Hypothalamus (tissue), 51 donors: ENCODE measurements around the gene C1D.

ENCODE experiments used
- DNase-seq, 51 donors: peaks; one replicate each; lab custom pipeline; 2025; lab: John Stamatoyannopoulos, UW

C1D gene, protein sequence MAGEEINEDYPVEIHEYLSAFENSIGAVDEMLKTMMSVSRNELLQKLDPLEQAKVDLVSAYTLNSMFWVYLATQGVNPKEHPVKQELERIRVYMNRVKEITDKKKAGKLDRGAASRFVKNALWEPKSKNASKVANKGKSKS

DNA sequence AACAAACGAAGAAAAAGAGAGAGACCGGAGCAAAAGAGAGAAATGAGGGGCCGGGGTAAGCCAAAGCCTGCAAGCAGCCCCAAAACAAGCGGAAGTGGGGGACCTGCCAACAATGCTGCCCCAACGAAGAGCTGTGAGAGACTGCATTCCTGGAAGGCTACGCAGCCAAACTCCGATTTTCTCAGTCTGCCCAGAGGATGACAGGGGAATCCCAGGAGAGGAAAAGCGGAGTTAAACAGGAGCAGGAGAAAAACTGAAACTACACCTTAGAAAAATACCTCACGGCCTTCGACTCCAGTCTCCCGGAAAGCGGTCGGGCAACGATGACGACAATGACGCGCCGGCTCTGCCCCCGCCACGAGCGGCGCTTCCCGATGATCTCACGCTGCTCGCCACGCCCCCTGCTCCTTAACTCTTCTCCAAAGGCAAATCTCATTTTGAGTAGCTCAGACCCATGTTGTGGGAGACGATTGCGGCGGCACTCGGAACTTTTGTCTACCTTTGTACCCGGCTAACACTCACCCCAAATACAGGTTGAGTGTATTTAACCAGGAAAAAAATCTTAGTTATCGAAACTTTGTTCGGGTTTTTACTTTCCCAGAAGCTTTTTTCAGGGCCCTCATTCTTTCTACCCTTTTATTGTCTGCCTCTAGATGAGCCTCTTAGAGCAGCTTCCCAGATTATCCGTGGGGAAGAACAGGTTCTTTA lies at the start of gene C1D:
Gene C1D, minus strand, starts transcription at position 325 of the 708 bp plus-strand sequence. CDS start 15,694 bp downstream, outside the sequence.
- DNase-seq, result peak; percentile 45 to 93 (median 84)

DNA sequence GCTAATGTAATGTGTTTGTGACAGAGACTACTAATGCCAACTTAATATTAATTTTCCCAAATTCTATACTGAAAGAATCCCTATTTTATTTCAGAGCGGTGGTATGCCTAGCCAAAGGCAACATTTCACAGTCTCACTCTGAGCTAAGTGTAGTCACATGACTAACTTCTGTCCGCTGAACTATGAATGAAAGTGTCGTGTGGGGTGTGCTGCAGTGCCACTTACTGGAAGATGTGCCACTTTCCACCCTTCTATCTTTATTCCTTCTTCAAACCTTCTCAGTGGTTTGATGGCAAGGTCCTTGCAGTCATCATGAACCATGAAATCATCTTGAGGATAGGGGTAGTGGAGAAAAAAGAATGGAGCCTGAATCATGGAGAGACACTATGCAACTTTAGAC lies 47.3 kb upstream of the C1D start:
- no peak for DNase-seq

DNA sequence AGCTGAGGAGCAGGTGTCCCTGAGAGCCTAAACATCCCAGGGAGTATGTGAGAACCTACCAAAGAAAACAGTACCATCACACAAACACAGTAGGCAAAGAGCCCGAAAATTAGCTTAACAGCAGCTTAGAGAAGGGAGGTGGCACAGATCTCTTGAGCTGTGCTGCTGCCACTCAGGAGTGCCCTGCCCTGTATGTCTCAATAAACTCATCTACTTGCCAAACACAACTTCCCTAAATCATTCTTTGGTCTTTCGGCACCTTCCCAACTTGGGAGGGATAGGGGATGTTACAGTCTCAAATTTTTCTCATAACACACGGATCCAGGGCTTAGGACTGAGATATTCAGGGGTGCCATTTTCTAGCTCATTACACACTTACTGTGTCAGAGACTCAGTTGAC lies 45.3 kb upstream of the C1D start:
- no peak for DNase-seq

DNA sequence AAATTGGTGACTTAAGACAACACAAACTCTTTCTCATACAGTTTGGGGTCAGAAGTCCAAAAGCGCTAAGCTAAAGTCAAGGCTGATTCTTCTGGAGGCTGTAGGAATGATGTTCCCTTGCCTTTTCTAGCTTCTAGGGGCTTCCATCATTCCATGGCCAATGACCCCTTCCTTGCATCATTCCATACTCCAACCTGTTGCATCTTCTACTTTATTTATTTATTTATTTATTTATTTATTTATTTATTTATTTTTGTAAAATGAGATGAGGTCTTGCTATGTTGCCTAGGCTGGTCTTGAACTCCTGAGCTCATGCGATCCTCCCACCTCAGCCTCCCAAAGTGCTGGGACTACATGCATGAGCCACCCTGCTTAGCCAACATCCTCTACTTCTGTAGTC lies 44.7 kb upstream of the C1D start:
- no peak for DNase-seq

DNA sequence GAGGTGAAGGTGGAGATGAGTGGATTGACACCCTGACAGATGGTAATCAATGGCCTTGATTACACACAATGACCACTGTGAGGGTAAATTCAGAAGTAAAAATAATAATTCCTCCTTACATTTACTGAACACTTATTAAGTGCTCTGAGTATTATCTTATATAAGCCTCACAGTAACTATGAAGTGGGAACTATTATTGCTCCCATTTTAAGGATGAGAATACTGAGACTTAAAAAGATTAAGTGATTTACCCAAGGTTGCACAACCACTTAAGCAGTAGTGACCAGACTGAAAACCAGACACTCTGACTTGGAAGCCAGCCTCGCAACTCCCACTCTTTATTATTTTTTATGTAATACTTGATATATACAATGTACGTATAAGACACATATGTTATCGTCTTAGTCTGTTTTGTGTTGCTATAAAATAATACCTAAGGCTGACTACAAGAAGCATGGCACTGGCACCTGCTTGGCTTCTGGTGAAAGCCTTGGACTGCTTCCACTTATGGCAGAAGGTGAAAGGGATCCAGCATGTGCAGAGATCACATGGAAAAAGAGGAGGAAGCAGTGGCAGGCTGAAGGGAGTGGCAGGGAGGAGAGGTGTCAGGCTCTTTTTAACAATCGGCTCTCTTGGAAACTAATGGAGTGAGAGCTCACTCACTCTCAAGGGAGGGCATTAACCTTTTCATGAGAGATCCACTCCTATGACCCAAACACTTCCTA lies 41.5 kb upstream of the C1D start:
- no peak for DNase-seq

DNA sequence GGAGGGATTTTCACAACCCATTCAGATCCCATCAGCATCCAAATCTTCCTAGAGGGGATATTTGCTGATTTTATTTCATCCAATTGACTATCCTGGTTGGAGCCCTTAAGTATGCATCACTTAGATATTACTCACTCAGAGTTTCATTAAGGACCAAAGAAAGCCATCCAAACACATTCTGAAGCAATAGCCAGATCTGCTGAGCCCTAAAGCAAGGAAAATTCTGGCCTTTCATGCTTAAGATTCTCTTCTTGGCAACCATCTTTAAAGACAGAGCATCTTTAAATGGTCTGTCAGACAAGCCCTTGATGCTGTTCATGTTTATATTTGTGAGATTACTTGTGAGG lies 40.9 kb upstream of the C1D start:
- DNase-seq, result no peak

DNA sequence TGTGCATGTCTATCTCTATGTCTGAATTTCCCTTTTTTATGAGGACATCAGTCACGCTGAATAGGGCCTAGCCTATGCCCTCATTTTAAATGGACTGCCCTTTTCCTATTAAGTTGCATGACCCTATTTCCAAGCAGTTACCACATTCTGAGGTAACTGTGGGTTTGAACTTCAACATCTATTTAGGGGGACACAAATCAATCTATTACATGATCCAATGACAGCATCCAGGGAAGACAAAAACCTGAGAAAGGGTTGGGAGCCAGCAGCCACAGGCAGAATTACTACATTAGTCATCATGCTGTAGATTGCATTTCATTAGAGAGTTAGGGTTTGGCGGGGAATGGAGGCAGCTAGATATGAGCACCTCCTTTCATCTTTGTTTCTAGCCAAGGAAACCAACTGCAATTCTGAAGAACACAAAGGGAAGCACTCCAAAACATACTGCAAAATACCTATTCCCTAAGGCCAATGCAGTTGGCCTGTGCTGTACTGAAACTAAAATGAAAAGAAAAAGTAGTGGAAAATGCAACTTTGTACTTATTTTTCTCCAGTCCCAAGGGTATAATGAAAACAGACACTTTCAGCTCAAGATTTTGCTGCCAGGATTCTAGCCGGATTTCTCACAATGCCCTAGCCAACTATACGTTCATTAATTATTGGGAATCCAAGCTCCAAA lies 40.4 kb upstream of the C1D start:
- no peak for DNase-seq

DNA sequence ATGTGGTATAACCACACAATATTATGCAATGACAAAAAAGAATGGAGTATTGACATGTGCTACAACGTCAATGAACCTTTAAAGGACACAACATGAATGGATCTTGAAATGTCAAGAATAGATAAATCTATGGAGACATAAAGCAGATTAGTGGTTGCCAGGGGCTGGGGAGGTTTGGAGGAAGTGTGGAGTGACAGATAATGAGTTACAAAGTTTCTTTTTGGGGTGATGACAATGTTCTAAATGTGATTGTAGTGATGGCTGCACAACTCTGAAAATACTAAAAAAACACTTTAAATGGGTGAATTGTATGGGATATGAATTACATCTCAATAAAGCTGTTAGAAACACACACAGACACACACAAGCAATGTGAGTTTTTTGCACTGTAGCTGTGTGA lies 37.4 kb upstream of the C1D start:
- DNase-seq, result no peak

DNA sequence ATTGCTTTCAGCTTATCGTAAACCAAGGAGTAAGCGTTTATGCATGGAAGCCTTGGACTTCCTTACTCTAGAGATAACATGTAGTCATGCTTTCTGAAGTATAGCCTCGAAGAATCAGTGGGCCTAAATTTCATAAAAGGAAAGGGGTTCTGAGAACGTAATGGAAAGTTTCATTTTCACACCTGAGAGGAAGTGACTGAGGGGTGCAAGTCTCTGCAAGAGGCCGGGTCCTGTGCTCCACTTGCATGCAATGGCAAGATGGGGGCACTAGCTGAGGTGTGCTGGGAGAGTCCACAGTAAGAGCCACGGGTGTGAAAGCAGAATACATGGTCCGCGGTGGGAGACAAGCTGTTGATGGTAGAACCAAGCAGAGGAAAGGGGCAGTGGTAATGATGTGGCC lies 36.5 kb upstream of the C1D start:
- no peak for DNase-seq

DNA sequence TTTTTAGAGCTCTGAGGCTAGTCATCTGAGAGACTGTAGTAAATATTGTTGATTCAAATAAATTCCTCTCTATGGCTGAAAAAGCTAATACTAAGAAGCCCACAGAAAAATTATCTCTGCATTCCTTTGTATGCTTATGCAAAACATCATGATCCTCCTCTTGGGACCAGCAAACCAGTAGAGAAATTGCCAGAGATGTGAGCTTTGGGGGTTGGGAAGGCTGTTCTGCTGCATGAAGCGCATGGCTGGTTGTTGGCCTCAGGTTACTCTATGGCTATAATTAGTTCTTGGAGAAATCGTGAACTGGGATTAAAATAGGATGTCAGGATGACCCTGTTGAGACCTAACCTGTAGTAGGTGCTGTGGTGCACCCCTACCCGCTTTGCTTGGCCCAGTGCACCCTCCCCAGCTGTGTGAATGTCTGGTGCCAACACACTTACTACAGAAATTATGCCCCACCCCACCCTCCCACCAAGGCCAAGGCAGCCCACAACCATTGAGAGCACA lies 35.5 kb upstream of the C1D start:
- DNase-seq, result no peak

DNA sequence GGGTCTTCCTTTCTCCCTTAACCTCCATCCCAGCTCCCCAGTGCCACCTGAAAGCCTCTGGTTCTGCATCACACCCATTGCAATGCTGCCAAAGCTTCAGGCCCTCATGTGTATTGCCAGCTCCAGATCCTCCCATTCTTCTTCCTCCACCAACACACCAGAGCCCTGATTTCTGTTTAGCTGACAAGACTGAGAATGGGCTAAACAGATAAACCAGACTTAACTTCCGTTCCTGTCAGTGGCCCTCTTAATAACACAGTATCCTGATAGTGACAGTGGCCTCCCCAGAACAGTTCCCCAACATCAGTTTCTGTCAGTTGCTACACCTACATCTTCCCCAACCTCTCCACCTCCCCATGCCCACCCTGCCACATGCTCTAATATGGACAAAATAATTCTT lies 31.3 kb upstream of the C1D start:
- DNase-seq, result no peak

DNA sequence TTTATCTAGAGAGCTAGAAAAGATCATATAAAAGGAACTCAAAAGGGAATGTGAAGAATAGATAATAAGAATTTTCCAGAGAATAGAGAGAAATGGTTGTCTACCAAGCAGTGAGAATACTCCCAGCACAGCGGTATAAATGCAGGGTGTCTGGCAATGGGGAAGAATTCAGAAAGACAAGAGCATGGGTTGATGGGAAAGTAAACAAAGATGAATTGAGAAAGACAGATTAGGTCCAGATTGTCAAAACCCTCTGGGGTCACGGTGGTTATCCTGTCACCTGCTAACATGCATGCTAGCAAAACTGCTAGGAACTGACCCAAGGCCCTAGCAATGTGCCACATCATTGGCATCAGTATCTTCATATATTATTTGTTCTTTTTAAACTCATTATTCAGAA lies 30.8 kb upstream of the C1D start:
- DNase-seq, result no peak

DNA sequence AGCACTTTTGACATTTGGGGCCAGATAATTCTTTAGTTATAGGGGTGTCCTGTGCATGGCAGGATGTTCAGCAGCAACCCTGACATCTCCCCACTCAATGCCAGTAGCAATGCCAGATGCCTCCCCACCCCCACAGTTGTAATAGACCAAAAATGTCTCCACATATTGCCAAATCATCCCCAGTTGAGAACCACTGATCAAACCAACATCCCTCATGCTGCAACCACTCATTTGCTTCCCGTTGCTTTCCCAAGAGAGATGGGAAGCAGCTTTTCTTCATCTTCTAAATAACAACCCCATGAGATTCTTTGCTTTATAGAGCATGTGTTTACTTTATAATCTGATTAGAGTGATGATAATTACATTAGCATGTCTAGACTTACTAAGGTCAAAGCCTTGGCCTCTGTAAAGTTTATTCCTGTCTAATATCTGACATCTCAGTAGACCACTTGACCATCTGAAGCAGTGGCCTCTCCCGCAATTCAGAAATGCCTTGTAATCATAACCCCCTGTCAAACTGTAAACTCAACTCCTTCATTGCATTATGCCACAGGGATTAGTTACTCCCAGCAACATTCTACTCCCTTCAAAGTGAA lies 28.7 kb upstream of the C1D start:
- DNase-seq, result no peak

DNA sequence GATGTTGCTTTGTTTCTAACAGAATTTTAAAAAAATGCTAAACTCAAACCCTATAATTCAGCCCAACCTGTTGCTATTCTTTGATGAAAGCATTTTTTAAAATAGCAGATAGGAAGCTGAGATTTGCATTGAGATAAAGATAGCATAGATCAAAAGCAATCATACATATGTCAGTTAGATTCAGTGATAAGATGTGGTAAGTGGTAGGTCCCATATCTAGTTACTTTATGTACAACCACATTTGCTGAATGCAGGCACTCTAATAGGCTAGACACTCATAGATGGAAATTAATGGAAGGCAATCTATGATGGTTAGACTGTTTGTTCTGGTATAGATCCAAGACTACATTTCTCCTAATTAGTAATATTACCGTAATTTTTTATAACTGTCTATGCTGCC lies 27.2 kb upstream of the C1D start:
- no peak for DNase-seq

DNA sequence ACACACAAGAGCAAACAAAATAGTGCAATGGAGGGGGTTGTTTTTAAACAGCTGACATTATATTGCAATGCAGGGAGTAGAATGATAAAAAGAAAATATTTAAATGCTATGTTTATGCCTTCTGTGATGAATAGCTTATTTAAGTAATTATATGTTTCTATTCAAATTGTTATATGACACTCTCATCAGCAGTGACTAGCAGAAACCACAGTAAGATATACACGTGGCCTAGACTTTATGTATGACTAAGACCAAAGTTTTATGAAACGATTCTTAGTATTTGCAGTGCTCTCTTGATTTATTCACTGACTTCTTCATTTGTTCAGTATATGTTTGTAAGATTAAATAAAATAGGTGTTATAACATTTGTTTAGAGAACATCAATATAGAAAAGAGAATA lies 26.1 kb upstream of the C1D start:
- DNase-seq, result no peak

DNA sequence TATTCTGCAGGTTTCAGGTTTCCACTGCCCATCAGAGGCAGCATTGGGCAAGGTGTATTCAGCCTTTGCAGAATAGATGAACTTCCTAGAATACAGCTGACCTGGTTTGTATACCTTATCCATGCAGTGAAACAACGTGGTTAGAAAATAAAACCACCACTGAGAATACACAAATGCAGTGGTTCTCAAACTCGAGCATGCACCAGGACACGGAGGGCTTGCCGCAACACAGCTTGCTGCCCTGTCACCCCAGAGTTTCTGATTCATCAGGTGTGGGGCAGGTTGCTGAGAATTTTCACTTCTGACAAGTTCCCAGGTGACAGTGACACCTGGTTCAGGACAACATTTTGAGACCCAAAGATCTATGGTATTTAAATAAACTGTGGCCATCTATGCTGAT lies 23.4 kb upstream of the C1D start:
- DNase-seq, result no peak

DNA sequence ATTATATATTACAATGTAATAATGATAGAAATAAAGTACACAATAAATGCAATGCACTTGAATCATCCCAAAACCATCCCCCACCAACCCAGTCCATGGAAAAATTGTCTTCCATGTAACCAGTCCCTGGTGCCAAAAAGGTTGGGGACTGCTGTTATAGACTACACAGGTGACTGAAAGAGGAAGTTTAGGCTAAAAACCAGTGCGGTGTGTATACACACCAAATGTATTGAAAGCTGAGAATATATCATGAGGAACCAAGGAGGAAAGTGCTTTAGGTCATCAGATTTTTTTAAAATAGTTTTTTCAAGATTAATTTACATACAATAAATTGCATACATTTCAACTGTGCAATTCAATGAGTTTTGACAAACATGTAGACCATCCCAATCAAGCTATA lies 20.5 kb upstream of the C1D start:
- DNase-seq, result no peak

DNA sequence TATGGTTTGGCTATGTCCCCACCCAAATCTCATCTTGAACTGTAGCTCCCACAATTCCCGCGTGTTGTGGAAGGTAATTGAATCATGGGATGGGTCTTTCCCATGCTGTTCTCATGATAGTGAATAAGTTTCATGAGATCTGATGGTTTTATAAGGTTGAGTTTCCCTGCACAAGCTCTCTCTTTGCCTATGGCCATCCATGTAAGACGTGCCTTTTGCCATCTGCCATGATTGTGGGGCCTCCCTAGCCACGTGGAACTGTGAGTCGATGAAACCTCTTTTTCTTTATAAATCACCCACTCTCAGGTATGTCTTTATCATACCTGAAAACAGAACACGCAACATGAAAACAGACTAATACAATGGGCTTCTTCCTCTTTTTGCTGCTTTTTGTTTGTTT lies 11.2 kb upstream of the C1D start:
- DNase-seq, result no peak

DNA sequence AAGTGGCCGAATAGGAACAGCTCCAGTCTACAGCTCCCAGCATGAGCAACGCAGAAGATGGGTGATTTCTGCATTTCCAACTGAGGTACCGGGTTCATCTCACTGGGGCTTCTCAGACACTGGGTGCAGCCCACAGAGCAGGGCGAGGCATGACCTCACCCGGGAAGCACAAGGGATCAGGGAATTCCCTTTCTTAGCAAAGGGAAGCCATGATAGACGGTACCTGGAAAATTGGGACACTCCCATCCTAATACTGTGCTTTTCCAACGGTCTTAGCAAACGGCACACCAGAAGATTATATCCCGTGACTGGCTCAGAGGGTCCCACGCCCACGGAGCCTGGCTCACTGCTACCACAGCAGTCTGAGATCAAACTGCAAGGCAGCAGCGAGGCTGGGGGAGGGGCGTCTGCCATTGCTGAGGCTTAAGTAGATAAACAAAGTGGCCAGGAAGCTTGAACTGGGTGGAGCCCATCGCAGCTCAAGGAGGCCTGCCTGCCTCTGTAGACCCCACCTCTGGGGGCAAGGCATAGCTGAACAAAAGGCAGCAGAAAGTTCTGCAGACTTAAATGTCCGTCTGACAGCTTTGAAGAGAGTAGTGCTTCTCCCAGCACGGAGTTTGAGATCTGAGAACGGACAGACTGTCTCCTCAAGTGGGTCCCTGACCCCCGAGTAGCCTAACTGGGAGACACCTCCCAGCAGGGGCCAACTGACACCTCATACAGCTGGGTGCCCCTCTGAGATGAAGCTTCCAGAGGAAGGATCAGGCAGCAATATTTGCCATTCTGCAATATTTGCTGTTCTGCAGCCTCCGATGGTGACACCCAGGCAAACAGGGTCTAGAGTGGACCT lies 1.2 kb upstream of the C1D start:
- DNase-seq, result peak in 2 of 51 donors; percentile 0 to 1

DNA sequence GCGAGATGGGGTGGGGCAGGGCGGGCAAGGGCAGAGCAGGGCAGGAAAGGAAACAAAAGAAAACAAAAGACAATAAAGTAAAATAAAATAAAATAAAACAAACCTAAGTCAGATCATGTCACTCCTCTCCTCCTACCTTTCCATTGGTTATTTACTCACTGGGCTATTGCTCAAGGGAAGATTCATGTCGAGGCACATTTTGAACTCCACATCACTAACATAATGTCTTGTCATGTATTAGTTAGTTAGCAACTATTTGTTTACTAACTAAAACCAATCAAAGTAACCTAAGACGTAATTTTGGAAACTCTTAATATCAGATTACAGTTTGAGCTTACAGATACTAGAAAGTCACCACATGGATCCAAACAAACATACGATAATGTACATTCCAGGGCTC lies 2.2 kb downstream of the C1D start:
- no peak for DNase-seq
